SK-N-SH treated with all-trans-retinoic acid at 6 μM for 48 hours (cell line): Measurements from ENCODE around the gene ABCD1.

ENCODE experiments used
- ATAC-seq: fragments of 200-7000 bp; cut with Tn5 transposase; 3 replicates; pipeline ENCODE4 v1.9.1; 2020; ENCODE audit warnings: mild to moderate bottlenecking, moderate library complexity
- ARNTL ChIP-seq: fragments of 450-650 bp; formaldehyde crosslinking; IDR thresholded peaks from 2 replicates; pipeline ENCODE4 v1.5.0; 2020; ENCODE audit warnings: low read depth, mild to moderate bottlenecking, moderate library complexity, borderline replicate concordance
- BACH2 ChIP-seq: fragments of 250-450 bp; sonication (Bioruptor Pico); IDR thresholded peaks from 2 replicates; pipeline ENCODE4 v1.9.0; 2021; ENCODE audit warnings: mild to moderate bottlenecking, borderline replicate concordance
- CREB5 ChIP-seq: fragments of 250-450 bp; sonication (Bioruptor Pico); IDR thresholded peaks from 2 replicates; pipeline ENCODE4 v1.5.1; 2020; ENCODE audit warnings: low read depth, mild to moderate bottlenecking, moderate library complexity
- CSDC2 ChIP-seq: fragments of 250-450 bp; sonication (Bioruptor Pico); IDR thresholded peaks from 2 replicates; pipeline ENCODE4 v1.5.0; 2020; ENCODE audit warnings: mild to moderate bottlenecking, moderate library complexity
- CSRNP3 ChIP-seq: fragments of 250-450 bp; sonication (Bioruptor Pico); IDR thresholded peaks from 2 replicates; pipeline ENCODE4 v1.5.1; 2021; ENCODE audit warnings: mild to moderate bottlenecking, moderate library complexity
- ESRRG ChIP-seq: fragments of 250-450 bp; sonication (Bioruptor Pico); IDR thresholded peaks from 2 replicates; pipeline ENCODE4 v1.6.1; 2021; ENCODE audit warnings: mild to moderate bottlenecking
- GLIS3 ChIP-seq: fragments of 250-450 bp; sonication (Bioruptor Pico); IDR thresholded peaks from 2 replicates; pipeline ENCODE4 v1.5.0; 2020; ENCODE audit warnings: mild to moderate bottlenecking, moderate library complexity
- ISL1 ChIP-seq: fragments of 250-450 bp; sonication (Bioruptor Pico); IDR thresholded peaks from 2 replicates; pipeline ENCODE4 v2.1.2; 2022; ENCODE audit warnings: mild to moderate bottlenecking, moderate library complexity
- OSR1 ChIP-seq: fragments of 250-450 bp; sonication (Bioruptor Pico); IDR thresholded peaks from 2 replicates; pipeline ENCODE4 v1.8.0; 2022; ENCODE audit warnings: moderate library complexity, mild to moderate bottlenecking, inconsistent platforms
- POU6F1 ChIP-seq: fragments of 250-450 bp; sonication (Bioruptor Pico); IDR thresholded peaks from 2 replicates; pipeline ENCODE4 v1.8.0; 2021; ENCODE audit warnings: low read depth, mild to moderate bottlenecking, moderate library complexity, borderline replicate concordance
- PPARA ChIP-seq: fragments of 250-450 bp; sonication (Bioruptor Pico); IDR thresholded peaks from 2 replicates; pipeline ENCODE4 v1.5.0; 2020; ENCODE audit warnings: mild to moderate bottlenecking, borderline replicate concordance
- RARB ChIP-seq: fragments of 250-450 bp; sonication (Bioruptor Pico); IDR thresholded peaks from 2 replicates; pipeline ENCODE4 v1.8.0; 2021; ENCODE audit warnings: mild to moderate bottlenecking, moderate library complexity
- SNAI2 ChIP-seq: fragments of 250-450 bp; sonication (Bioruptor Pico); IDR thresholded peaks from 2 replicates; pipeline ENCODE4 v1.5.0; 2020; ENCODE audit warnings: mild to moderate bottlenecking, moderate library complexity
- TCF4 ChIP-seq: fragments of 250-450 bp; sonication (Bioruptor Pico); IDR thresholded peaks from 2 replicates; pipeline ENCODE4 v1.8.0; 2021; ENCODE audit warnings: mild to moderate bottlenecking, moderate library complexity, borderline replicate concordance
- TOX ChIP-seq: fragments of 250-450 bp; sonication (Bioruptor Pico); IDR thresholded peaks from 2 replicates; pipeline ENCODE4 v1.8.0; 2021; ENCODE audit warnings: mild to moderate bottlenecking, moderate library complexity, borderline replicate concordance
- TSHZ2 ChIP-seq: fragments of 250-450 bp; sonication (Bioruptor Pico); IDR thresholded peaks from 2 replicates; pipeline ENCODE4 v1.5.0; 2020; ENCODE audit warnings: mild to moderate bottlenecking, moderate library complexity
- ZC3H10 ChIP-seq: fragments of 250-450 bp; sonication (Bioruptor Pico); IDR thresholded peaks from 2 replicates; pipeline ENCODE4 v1.5.1; 2021; ENCODE audit warnings: mild to moderate bottlenecking, moderate library complexity
- ZFP3 ChIP-seq: fragments of 250-450 bp; sonication (Bioruptor Pico); IDR thresholded peaks from 2 replicates; pipeline ENCODE4 v1.5.0; 2020; ENCODE audit warnings: mild to moderate bottlenecking, moderate library complexity
- ZFP30 ChIP-seq: fragments of 450-650 bp; formaldehyde crosslinking; IDR thresholded peaks from 2 replicates; pipeline ENCODE4 v1.5.0; 2022; ENCODE audit warnings: mild to moderate bottlenecking, moderate library complexity
- ZNF565 ChIP-seq: fragments of 450-650 bp; formaldehyde crosslinking; conservative IDR thresholded peaks from 2 replicates; pipeline ENCODE4 v1.5.0; 2020; ENCODE audit warnings: low read depth, mild to moderate bottlenecking, moderate library complexity
- ZNF70 ChIP-seq: fragments of 450-650 bp; formaldehyde crosslinking; IDR thresholded peaks from 2 replicates; pipeline ENCODE4 v1.5.0; 2020; ENCODE audit warnings: mild to moderate bottlenecking, moderate library complexity
- ZNF8 ChIP-seq: fragments of 450-650 bp; formaldehyde crosslinking; IDR thresholded peaks from 2 replicates; pipeline ENCODE4 v1.5.0; 2020; ENCODE audit warnings: mild to moderate bottlenecking, moderate library complexity

ABCD1 gene

GRCh38 chrX:153725832-153726285 lies 1.2 kb downstream of the ABCD1 start:
- no peak for ATAC-seq
- TF ChIP-seq TSHZ2 (CRISPR knock-in tag) (no peak), ZNF70 (no peak), ESRRG (no peak), TCF4 (CRISPR knock-in tag) (no peak), TOX (no peak), POU6F1 (CRISPR knock-in tag) (no peak), ZNF565 (CRISPR knock-in tag) (no peak), CSRNP3 (CRISPR knock-in tag) (no peak), ZC3H10 (CRISPR knock-in tag) (no peak), BACH2 (no peak), ISL1 (CRISPR knock-in tag) (no peak), CSDC2 (CRISPR knock-in tag) (no peak), SNAI2 (CRISPR knock-in tag) (no peak), ZFP30 (CRISPR knock-in tag) (no peak), RARB (CRISPR knock-in tag) (no peak), ZNF8 (no peak), ARNTL (CRISPR knock-in tag) (no peak), GLIS3 (CRISPR knock-in tag) (no peak)

GRCh38 chrX:153726286-153727122 lies 1.8 kb downstream of the ABCD1 start:
- TF ChIP-seq CSRNP3 (CRISPR knock-in tag) (no peak), BACH2 (no peak), RARB (CRISPR knock-in tag) (no peak), ZFP3 (CRISPR knock-in tag) (no peak), ZFP30 (CRISPR knock-in tag) (no peak), ZC3H10 (CRISPR knock-in tag) (no peak), POU6F1 (CRISPR knock-in tag) (no peak), ZNF8 (no peak), OSR1 (CRISPR knock-in tag) (no peak), CREB5 (CRISPR knock-in tag) (no peak), GLIS3 (CRISPR knock-in tag) (no peak), ZNF70 (no peak), ARNTL (CRISPR knock-in tag) (no peak), SNAI2 (CRISPR knock-in tag) (no peak), PPARA (CRISPR knock-in tag) (no peak)
- TF ChIP-seq, all 23 proteins: peak for 0

More at GRCh38 chrX:153726286-153727122, 1.8 kb downstream of the ABCD1 start:
- peak; percentile 41 for ATAC-seq
